Gastroesophageal sphincter (tissue), 3 donors: ENCODE data around the gene HOXA10.

ENCODE experiments used
- EP300 ChIP-seq: sonication (generic); formaldehyde crosslinking; IDR thresholded peaks from one replicate; pipeline ENCODE4 v1.6.1; 2017; ENCODE audit warnings: antibody characterized with exemption, mild to moderate bottlenecking
- POLR2A ChIP-seq, 2 donors: fragments of 450-650 bp; IDR thresholded peaks; one replicate each; pipeline ENCODE4 v1.6.1; 2017; ENCODE audit warnings: antibody characterized with exemption in 2 of 2, mild to moderate bottlenecking in 2 of 2, moderate library complexity in 1 of 2
- POLR2AphosphoS5 ChIP-seq: sonication (generic); formaldehyde crosslinking; IDR thresholded peaks from one replicate; pipeline ENCODE4 v1.6.1; 2017; ENCODE audit warnings: antibody characterized with exemption
- TF ChIP-seq, protein P1 (sequence below), 4 experiments: fragments of 200-600 bp in 2 of 4; fragments of 450-650 bp in 2 of 4; sonication (generic) in 1 of 4; IDR thresholded peaks; one replicate each; pipeline ENCODE4 v1.5.1; 2017 to 2019; ENCODE audit warnings: antibody characterized with exemption in 4 of 4, mild to moderate bottlenecking in 2 of 4, moderate library complexity in 2 of 4

DNA sequence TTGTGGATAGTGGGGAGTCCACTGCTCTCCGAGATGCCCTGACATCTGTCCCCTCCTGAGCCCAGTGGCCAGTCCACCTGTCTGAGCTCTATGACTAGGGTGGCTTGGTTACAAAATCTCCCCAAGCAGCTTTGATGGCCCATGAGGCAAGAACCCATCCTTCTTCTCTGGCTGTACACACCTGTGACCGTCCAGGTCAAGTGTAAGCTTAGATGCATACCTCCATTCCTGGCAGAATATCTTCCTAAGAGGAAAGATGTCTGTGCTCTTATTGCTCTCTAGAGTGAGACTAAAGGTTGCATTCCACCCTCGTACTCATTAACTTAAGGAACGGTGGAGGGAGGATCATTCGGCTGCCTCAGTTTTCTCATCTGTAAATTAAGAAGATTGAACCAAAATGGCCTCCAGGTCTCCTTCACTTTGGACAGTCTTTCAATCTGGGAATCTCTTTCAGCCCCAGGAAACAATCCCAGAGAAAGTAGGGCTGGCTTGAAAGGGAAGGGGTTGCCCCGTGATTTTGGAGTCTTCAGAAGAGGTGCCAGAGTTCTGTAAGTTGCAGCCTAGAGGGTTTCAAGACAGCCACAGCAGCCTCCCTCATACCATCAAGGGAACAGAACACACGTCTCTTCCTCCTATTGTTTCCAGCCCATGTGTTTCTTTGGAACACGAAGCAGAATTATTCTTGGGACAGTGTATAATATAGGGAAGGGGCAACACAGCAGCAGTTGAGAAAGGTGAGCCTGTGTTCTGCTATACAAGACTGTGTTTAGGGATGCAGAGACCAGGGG lies 49.0 kb downstream of the HOXA10 start:
- TF ChIP-seq POLR2A (IDR thresholded peaks at IDR 0.05) (no peak), EP300 (no peak), POLR2AphosphoS5 (no peak)
- TF ChIP-seq, protein P1, sequence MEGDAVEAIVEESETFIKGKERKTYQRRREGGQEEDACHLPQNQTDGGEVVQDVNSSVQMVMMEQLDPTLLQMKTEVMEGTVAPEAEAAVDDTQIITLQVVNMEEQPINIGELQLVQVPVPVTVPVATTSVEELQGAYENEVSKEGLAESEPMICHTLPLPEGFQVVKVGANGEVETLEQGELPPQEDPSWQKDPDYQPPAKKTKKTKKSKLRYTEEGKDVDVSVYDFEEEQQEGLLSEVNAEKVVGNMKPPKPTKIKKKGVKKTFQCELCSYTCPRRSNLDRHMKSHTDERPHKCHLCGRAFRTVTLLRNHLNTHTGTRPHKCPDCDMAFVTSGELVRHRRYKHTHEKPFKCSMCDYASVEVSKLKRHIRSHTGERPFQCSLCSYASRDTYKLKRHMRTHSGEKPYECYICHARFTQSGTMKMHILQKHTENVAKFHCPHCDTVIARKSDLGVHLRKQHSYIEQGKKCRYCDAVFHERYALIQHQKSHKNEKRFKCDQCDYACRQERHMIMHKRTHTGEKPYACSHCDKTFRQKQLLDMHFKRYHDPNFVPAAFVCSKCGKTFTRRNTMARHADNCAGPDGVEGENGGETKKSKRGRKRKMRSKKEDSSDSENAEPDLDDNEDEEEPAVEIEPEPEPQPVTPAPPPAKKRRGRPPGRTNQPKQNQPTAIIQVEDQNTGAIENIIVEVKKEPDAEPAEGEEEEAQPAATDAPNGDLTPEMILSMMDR (IDR thresholded peaks at IDR 0.05), result no peak
